ENCODE data around the gene SNAI3.

The SNAI3 gene

GRCh38 chr16:88636488-88637265, 49.6 kb downstream of the SNAI3 start:
- H3K9me3 Mint-ChIP-seq = no peaks in the 10 kb centered on the region
- no peaks in the 10 kb centered on the region for H3K4me1 Mint-ChIP-seq
- peak overlapping the region in 1 of 3 experiments; percentile 16 for H3K27ac Mint-ChIP-seq
- TF ChIP-seq, protein P1, sequence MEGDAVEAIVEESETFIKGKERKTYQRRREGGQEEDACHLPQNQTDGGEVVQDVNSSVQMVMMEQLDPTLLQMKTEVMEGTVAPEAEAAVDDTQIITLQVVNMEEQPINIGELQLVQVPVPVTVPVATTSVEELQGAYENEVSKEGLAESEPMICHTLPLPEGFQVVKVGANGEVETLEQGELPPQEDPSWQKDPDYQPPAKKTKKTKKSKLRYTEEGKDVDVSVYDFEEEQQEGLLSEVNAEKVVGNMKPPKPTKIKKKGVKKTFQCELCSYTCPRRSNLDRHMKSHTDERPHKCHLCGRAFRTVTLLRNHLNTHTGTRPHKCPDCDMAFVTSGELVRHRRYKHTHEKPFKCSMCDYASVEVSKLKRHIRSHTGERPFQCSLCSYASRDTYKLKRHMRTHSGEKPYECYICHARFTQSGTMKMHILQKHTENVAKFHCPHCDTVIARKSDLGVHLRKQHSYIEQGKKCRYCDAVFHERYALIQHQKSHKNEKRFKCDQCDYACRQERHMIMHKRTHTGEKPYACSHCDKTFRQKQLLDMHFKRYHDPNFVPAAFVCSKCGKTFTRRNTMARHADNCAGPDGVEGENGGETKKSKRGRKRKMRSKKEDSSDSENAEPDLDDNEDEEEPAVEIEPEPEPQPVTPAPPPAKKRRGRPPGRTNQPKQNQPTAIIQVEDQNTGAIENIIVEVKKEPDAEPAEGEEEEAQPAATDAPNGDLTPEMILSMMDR (IDR thresholded peaks at IDR 0.05; ENCODE audit: unreplicated experiment in 3 of 3) = no peak
- peaks cover 49% of the 10 kb centered on the region for H3K27me3 Mint-ChIP-seq (ENCODE audit: low read depth)
- H3K4me3 Mint-ChIP-seq = peak overlapping the region in 1 of 3 experiments; percentile 1
- peaks cover 5% of the 10 kb centered on the region for H3K36me3 Mint-ChIP-seq (ENCODE audit: low read depth)

GRCh38 chr16:88635671-88636319, 50.5 kb downstream of the SNAI3 start:
- peaks cover 49% of the 10 kb centered on the region for H3K27me3 Mint-ChIP-seq (ENCODE audit: low read depth)

GRCh38 chr16:88634994-88635670, 51.2 kb downstream of the SNAI3 start:
- Mint-ChIP-seq H3K36me3 (ENCODE audit: low read depth) (peaks cover 12% of the 10 kb centered on the region), H3K4me1 (no peaks in the 10 kb centered on the region), H3K9me3 (no peaks in the 10 kb centered on the region), H3K27ac (no peak overlapping the region), H3K27me3 (ENCODE audit: low read depth) (peaks cover 43% of the 10 kb centered on the region), H3K4me3 (peak overlapping the region in 2 of 3 experiments; percentile 15 to 48)
- TF ChIP-seq, protein P1 (IDR thresholded peaks at IDR 0.05; ENCODE audit: unreplicated experiment in 3 of 3) = no peak

More at GRCh38 chr16:88635671-88636319, 50.5 kb downstream of the SNAI3 start:
- H3K4me3 Mint-ChIP-seq = peak overlapping the region in 1 of 3 experiments; percentile 48
- H3K36me3 Mint-ChIP-seq (ENCODE audit: low read depth) = peaks cover 12% of the 10 kb centered on the region
- H3K4me1 Mint-ChIP-seq = no peaks in the 10 kb centered on the region
- TF ChIP-seq, protein P1 (IDR thresholded peaks at IDR 0.05; ENCODE audit: unreplicated experiment in 3 of 3) = no peak
- no peaks in the 10 kb centered on the region for H3K9me3 Mint-ChIP-seq
- no peak overlapping the region for H3K27ac Mint-ChIP-seq

- H3K36me3 Mint-ChIP-seq (ENCODE audit: low read depth) = peaks cover 15% of the 10 kb centered on the region
- no peak overlapping the region for H3K27ac Mint-ChIP-seq
- peaks cover 38% of the 10 kb centered on the region for H3K27me3 Mint-ChIP-seq (ENCODE audit: low read depth)
- TF ChIP-seq, protein P1 (IDR thresholded peaks at IDR 0.05; ENCODE audit: unreplicated experiment in 3 of 3) = no peak
- no peaks in the 10 kb centered on the region for H3K4me1 Mint-ChIP-seq
- H3K9me3 Mint-ChIP-seq = no peaks in the 10 kb centered on the region
- peak overlapping the region in 1 of 3 experiments; percentile 55 for H3K4me3 Mint-ChIP-seq
Observed at GRCh38 chr16:88634141-88634993, 51.9 kb downstream of the SNAI3 start.

GRCh38 chr16:88633684-88634140, 52.6 kb downstream of the SNAI3 start:
- TF ChIP-seq, protein P1 (IDR thresholded peaks at IDR 0.05; ENCODE audit: unreplicated experiment in 3 of 3) = peak in 2 of 3 experiments; percentile 34 to 36
- Mint-ChIP-seq H3K36me3 (ENCODE audit: low read depth) (peaks cover 17% of the 10 kb centered on the region), H3K27ac (no peak overlapping the region), H3K4me3 (peak overlapping the region in 1 of 3 experiments; percentile 25), H3K27me3 (ENCODE audit: low read depth) (peaks cover 35% of the 10 kb centered on the region), H3K4me1 (no peaks in the 10 kb centered on the region), H3K9me3 (no peaks in the 10 kb centered on the region)
